OCI-LY3 (cell line): ENCODE results near the gene CHMP3.

Experiments used
- EZH2phosphoT487 ChIP-seq: fragments of 200-600 bp; shearing (Covaris generic); IDR thresholded peaks from 2 replicates; pipeline ENCODE4 v1.6.1; 2018; ENCODE audit warnings: antibody characterized with exemption, mixed run types, low read depth
- TF ChIP-seq, protein P1 (sequence below): fragments of 200-600, 300-600 bp; sonication (generic); IDR thresholded peaks from 2 replicates; pipeline ENCODE4 v1.5.1; 2014; ENCODE audit warnings: antibody characterized with exemption, low read length, low read depth

DNA sequence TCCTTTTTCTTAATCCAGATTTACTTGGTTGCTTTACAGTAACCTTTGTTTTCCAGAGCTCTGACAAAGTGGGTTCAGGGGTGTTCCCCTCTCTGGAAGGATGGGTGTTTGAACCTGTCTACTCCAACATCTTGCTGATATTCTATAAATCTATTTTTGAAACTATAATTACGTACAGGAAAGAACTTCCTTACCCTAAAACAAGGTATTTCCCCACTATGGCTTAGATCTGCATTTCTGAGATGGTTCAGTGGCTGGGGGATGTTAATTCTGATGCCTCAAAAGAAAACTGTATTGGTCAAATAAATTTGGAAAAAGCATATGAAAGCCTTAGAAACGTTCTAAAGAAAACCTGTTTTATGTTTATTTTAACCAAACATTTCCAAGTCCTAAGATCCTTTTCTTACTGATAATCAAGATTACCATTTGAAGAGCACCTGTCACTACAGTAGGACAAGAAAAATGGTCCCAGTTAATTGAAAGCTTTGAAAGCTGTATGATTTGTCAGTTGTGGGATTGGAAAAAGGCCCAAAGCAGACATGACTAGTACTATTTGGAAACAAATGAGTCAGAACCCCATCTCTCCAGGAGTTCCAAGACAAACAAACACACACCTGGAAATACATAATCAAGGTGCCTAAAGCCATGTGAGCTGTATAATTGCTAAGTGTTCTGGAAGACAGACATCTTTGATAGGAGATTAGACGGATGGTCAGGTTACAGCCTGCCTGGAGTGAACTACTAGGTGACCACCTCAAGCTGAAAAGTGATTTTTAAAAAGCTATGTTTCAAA is 64.6 kb downstream of the CHMP3 start:
- TF ChIP-seq, protein P1, sequence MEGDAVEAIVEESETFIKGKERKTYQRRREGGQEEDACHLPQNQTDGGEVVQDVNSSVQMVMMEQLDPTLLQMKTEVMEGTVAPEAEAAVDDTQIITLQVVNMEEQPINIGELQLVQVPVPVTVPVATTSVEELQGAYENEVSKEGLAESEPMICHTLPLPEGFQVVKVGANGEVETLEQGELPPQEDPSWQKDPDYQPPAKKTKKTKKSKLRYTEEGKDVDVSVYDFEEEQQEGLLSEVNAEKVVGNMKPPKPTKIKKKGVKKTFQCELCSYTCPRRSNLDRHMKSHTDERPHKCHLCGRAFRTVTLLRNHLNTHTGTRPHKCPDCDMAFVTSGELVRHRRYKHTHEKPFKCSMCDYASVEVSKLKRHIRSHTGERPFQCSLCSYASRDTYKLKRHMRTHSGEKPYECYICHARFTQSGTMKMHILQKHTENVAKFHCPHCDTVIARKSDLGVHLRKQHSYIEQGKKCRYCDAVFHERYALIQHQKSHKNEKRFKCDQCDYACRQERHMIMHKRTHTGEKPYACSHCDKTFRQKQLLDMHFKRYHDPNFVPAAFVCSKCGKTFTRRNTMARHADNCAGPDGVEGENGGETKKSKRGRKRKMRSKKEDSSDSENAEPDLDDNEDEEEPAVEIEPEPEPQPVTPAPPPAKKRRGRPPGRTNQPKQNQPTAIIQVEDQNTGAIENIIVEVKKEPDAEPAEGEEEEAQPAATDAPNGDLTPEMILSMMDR, result no peak
- TF ChIP-seq EZH2phosphoT487, result no peak
